Esophagus muscularis mucosa (tissue), 4 donors: Measurements from ENCODE around the gene CEP131.

ENCODE experiments used
- EP300 ChIP-seq: sonication (generic); formaldehyde crosslinking; IDR thresholded peaks from one replicate; pipeline ENCODE4 v1.6.1; 2017; ENCODE audit warnings: antibody characterized with exemption
- POLR2A ChIP-seq: fragments of 450-650 bp; IDR thresholded peaks from one replicate; pipeline ENCODE4 v1.6.1; 2017; ENCODE audit warnings: antibody characterized with exemption, moderate library complexity, mild to moderate bottlenecking, low read depth
- POLR2AphosphoS5 ChIP-seq, 2 donors: sonication (generic); formaldehyde crosslinking; IDR thresholded peaks; one replicate each; pipeline ENCODE4 v1.6.1; 2017; ENCODE audit warnings: antibody characterized with exemption in 2 of 2
- TF ChIP-seq, protein P1 (sequence below), 3 experiments: fragments of 200-600 bp in 2 of 3; fragments of 450-650 bp in 1 of 3; sonication (generic) in 2 of 3; IDR thresholded peaks; one replicate each; pipeline ENCODE4 v1.5.1; 2017 to 2019; ENCODE audit warnings: antibody characterized with exemption in 3 of 3, mild to moderate bottlenecking in 2 of 3, moderate library complexity in 1 of 3

DNA sequence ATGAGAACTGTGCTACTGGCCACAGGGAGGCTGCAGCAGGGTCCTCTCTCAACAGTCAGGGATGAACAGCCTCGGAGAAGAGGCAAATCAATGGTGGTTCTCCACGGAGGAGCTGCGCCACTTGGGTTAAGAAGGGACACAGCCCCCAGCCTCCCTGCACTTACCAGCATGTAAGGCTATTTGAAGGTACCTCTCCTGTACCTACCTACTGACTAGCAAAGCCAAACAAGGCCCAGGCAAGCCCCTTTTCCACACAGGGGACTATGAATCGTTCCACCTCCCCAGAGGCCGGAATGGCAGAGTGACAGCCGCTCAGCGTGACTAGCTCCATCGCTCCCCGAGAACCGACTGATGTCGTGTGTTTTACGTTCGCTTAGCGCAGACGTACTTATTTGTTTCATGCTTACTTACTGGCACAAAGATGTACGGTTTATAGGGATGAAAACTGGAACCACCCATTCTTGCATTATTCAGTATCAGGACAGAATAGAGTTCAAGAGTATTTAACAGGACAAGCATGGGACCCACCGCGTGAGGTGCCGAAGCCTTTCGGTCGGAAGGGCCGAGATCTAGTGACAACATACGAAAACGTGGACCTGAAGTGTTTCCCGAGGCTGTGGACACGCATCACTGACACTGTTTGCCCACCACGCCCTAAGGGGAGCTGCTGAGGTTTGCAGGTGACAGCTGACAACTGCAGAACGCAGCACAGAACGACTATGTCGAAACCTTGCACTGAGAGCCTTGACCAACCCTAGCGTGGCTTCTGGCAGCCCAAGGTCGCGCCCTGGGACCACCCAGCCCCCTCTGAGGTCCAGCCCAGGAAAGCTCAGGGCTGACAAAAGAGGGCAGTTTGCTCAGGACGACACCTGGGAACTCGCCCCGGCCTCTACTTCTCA, 15.1 kb upstream of the CEP131 start:
- TF ChIP-seq, protein P1, sequence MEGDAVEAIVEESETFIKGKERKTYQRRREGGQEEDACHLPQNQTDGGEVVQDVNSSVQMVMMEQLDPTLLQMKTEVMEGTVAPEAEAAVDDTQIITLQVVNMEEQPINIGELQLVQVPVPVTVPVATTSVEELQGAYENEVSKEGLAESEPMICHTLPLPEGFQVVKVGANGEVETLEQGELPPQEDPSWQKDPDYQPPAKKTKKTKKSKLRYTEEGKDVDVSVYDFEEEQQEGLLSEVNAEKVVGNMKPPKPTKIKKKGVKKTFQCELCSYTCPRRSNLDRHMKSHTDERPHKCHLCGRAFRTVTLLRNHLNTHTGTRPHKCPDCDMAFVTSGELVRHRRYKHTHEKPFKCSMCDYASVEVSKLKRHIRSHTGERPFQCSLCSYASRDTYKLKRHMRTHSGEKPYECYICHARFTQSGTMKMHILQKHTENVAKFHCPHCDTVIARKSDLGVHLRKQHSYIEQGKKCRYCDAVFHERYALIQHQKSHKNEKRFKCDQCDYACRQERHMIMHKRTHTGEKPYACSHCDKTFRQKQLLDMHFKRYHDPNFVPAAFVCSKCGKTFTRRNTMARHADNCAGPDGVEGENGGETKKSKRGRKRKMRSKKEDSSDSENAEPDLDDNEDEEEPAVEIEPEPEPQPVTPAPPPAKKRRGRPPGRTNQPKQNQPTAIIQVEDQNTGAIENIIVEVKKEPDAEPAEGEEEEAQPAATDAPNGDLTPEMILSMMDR (IDR thresholded peaks at IDR 0.05): no peak
- TF ChIP-seq POLR2AphosphoS5 (IDR thresholded peaks at IDR 0.05): no peak
- no peak for TF ChIP-seq POLR2A
- TF ChIP-seq EP300: no peak
